Measurements from ENCODE around the gene NR1I3.

DNA sequence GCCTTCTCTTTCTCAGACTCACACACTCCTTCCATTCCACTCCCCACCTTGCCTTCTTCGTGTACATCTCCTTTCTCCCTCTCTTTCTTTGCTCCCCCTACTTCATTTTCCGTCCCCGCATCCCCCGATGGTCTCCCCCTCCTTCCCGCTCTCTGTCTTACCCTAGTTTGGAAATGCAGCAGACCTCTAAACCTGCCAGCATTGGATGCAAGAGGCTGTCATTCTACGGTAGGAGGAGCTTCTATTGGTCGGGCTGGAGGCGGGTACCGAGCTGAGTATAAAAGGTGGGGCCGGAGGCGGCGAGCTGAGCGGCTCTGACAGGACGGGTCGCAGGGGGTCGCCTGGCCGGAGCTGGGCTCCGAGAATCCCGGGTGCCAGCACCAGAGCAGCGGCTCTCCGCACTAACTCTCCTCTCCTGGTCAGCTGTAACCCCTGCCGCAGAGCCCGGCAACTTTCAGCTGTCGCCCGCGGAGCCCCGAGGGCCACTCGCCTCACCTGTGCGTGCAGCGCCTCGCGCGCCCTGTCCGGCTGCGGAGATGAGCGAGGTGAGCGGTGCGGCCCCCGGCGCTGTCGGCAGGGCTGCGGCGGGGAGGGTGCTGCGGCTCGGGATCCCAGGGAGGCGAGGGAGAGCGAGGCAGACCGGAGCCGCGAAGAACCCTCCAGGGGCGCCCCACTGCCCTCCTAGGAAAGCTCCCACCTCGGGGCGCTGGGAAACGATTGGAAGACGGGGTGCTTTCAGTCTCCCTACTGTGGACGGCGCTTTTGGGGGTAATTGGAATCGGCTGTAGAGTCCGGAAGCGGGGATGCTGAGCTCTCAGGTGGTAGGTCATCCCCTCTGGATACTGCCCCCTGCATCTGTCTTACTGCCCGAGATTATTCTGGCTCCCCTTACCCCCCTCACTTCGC, 20.7 kb upstream of the NR1I3 start, which contains the start of gene PCP4L1:
- TF ChIP-seq, protein P1, sequence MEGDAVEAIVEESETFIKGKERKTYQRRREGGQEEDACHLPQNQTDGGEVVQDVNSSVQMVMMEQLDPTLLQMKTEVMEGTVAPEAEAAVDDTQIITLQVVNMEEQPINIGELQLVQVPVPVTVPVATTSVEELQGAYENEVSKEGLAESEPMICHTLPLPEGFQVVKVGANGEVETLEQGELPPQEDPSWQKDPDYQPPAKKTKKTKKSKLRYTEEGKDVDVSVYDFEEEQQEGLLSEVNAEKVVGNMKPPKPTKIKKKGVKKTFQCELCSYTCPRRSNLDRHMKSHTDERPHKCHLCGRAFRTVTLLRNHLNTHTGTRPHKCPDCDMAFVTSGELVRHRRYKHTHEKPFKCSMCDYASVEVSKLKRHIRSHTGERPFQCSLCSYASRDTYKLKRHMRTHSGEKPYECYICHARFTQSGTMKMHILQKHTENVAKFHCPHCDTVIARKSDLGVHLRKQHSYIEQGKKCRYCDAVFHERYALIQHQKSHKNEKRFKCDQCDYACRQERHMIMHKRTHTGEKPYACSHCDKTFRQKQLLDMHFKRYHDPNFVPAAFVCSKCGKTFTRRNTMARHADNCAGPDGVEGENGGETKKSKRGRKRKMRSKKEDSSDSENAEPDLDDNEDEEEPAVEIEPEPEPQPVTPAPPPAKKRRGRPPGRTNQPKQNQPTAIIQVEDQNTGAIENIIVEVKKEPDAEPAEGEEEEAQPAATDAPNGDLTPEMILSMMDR (IDR thresholded peaks at IDR 0.05), result no peak
- no peak for TF ChIP-seq EP300 (IDR thresholded peaks at IDR 0.05)
- no peak for TF ChIP-seq POLR2A (IDR thresholded peaks at IDR 0.05)

Measured in suprapubic skin (tissue), 3 donors.